ENCODE measurements around the gene HBZ. TPM values are rescaled to one million over a fixed set of nuclear protein-coding genes. Genes with fewer than 3 reads are reported as not detected.
"Not testable (repeated sequence)": the region's sequence is repeated elsewhere in the genome, so short reads cannot be mapped to it uniquely, and the experiment has no call there.

The HBZ gene
- total RNA-seq = not detected
- long read RNA-seq = 0 reads

- no peak for DNase-seq (ENCODE audit: low spot score)
These were observed at the start of gene HBZ for GRCh38 chr16:152141-153128. Gene HBZ (plus strand): TSS chr16:152644. CDS start chr16:152910, 266 bp downstream.

GRCh38 chr16:104355-104754 is 48.1 kb upstream of the HBZ start:
- no peak for DNase-seq (ENCODE audit: low spot score)

- DNase-seq (ENCODE audit: low spot score) = no peak
These were observed 47.5 kb upstream of the HBZ start for GRCh38 chr16:104928-105327.

GRCh38 chr16:105521-105920 is 46.9 kb upstream of the HBZ start:
- DNase-seq (ENCODE audit: low spot score) = no peak

GRCh38 chr16:106623-107324 is 45.7 kb upstream of the HBZ start:
- DNase-seq (ENCODE audit: low spot score) = no peak

GRCh38 chr16:112153-112840 is 40.1 kb upstream of the HBZ start:
- no peak for DNase-seq (ENCODE audit: low spot score)

GRCh38 chr16:114327-114726 is 38.1 kb upstream of the HBZ start:
- DNase-seq (ENCODE audit: low spot score) = no peak

- DNase-seq (ENCODE audit: low spot score) = no peak
These were observed 36.4 kb upstream of the HBZ start for GRCh38 chr16:116015-116414.

GRCh38 chr16:117379-118365 is 34.8 kb upstream of the HBZ start:
- no peak for DNase-seq (ENCODE audit: low spot score)

- DNase-seq (ENCODE audit: low spot score) = no peak
These were observed 33.6 kb upstream of the HBZ start for GRCh38 chr16:118857-119256.

- DNase-seq (ENCODE audit: low spot score) = no peak
These were observed 33.1 kb upstream of the HBZ start for GRCh38 chr16:119295-119694.

- DNase-seq (ENCODE audit: low spot score) = no peak
These were observed 32.5 kb upstream of the HBZ start for GRCh38 chr16:119835-120491.

- DNase-seq (ENCODE audit: low spot score) = no peak
These were observed 31.7 kb upstream of the HBZ start for GRCh38 chr16:120756-121155.

GRCh38 chr16:122361-122760 is 30.1 kb upstream of the HBZ start:
- no peak for DNase-seq (ENCODE audit: low spot score)

GRCh38 chr16:123558-124350 is 28.7 kb upstream of the HBZ start:
- not testable (repeated sequence) for DNase-seq (ENCODE audit: low spot score)

GRCh38 chr16:125011-125410 is 27.4 kb upstream of the HBZ start:
- no peak for DNase-seq (ENCODE audit: low spot score)

- no peak for DNase-seq (ENCODE audit: low spot score)
These were observed 23.4 kb upstream of the HBZ start for GRCh38 chr16:129075-129474.

GRCh38 chr16:130533-131173 is 21.8 kb upstream of the HBZ start:
- DNase-seq (ENCODE audit: low spot score) = no peak

- DNase-seq (ENCODE audit: low spot score) = no peak
These were observed 20.3 kb upstream of the HBZ start for GRCh38 chr16:132120-132519.

Data from mesenteric fat pad (tissue), 1 donor.